HepG2 (cell line): ENCODE measurements around the gene IQSEC1. TPM values are rescaled to one million over a fixed set of nuclear protein-coding genes. Genes with fewer than 3 reads are reported as not detected.

Source experiments
- BORCS8-MEF2B ChIP-seq: sonication (generic); formaldehyde crosslinking; IDR thresholded peaks from 2 replicates; pipeline ENCODE4 v1.8.0; 2022; ENCODE audit warnings: mild to moderate bottlenecking, missing genetic modification reagents
- E2F1 ChIP-seq: sonication (generic); formaldehyde crosslinking; IDR thresholded peaks from 2 replicates; pipeline ENCODE4 v1.5.0; 2020; ENCODE audit warnings: missing genetic modification reagents
- KDM2A ChIP-seq: sonication (generic); formaldehyde crosslinking; IDR thresholded peaks from 2 replicates; pipeline ENCODE4 v1.4.0; 2020; ENCODE audit warnings: low read depth, missing genetic modification reagents, borderline replicate concordance
- STAT6 ChIP-seq: sonication (generic); formaldehyde crosslinking; IDR thresholded peaks from 2 replicates; pipeline ENCODE4 v1.4.0; 2020; ENCODE audit warnings: missing genetic modification reagents, mild to moderate bottlenecking, borderline replicate concordance
- TEAD3 ChIP-seq: optimal IDR thresholded peaks from 2 replicates; pipeline ENCODE3; 2016; ENCODE audit warnings: borderline replicate concordance
- TFE3 ChIP-seq: IDR thresholded peaks from 2 replicates; pipeline ENCODE4 v1.6.1; 2016
- TSC22D2 ChIP-seq: sonication (generic); formaldehyde crosslinking; IDR thresholded peaks from 2 replicates; pipeline ENCODE4 v1.5.1; 2020; ENCODE audit warnings: missing genetic modification reagents, mild to moderate bottlenecking, borderline replicate concordance
- ZBTB40 ChIP-seq, 2 experiments: fragments of 450-650 bp in 1 of 2; sonication (generic) in 1 of 2; formaldehyde crosslinking in 1 of 2; IDR thresholded peaks; 2 replicates each; pipeline versions ENCODE4 v1.6.1 to v1.8.0; 2016 to 2022; ENCODE audit warnings: antibody characterized with exemption in 1 of 2, mild to moderate bottlenecking in 1 of 2, missing genetic modification reagents in 1 of 2
- ZNF598 ChIP-seq: sonication (generic); formaldehyde crosslinking; IDR thresholded peaks from 2 replicates; pipeline ENCODE4 v1.5.1; 2020; ENCODE audit warnings: mild to moderate bottlenecking, missing genetic modification reagents, borderline replicate concordance
- ZNF879 ChIP-seq: sonication (generic); formaldehyde crosslinking; IDR thresholded peaks from 2 replicates; pipeline ENCODE4 v1.8.1; 2023; ENCODE audit warnings: missing genetic modification reagents
- polyA plus RNA-seq, 8 experiments: library from polyadenylated mRNA; depleted of rRNA in 3 of 8; stranded (reverse) in 7 of 8; unstranded in 1 of 8; fragments of >200 nt; fragmentation: Illumina TruSeq in 4 of 8; extraction: Trizol in 4 of 8; gene quantifications; 2 replicates each; pipeline versions ENCODE4 v1.2.1 to v1.2.3, GENCODE V29; 2011 to 2016; ENCODE audit warnings: low read depth in 4 of 8, missing spikeins in 1 of 8, mixed read lengths in 1 of 8; ENCODE audit not compliant: insufficient read depth in 1 of 8
- total RNA-seq, 5 experiments: library from RNA; depleted of rRNA; stranded (reverse); fragments of >200 nt; fragmentation: Illumina TruSeq; extraction: Trizol; gene quantifications; 2 replicates each; pipeline ENCODE4 v1.2.3, GENCODE V29; 2016; ENCODE audit warnings: low read depth in 1 of 5

Gene IQSEC1
- total and polyA plus RNA-seq, 2 of the 13 experiments (the other 11 are each of a cell fraction or from before 2014, with no cell fraction given): 17.4 to 20.2 TPM

- TF ChIP-seq STAT6 (no peak), KDM2A (CRISPR knock-in tag) (0 out of 2 replicates have a peak, but pooled peaks have one; percentile 28), ZNF879 (CRISPR knock-in tag) (no peak), ZBTB40 (IDR thresholded peaks at IDR 0.05) (no peak), ZBTB40 (CRISPR knock-in tag; IDR thresholded peaks at IDR 0.05) (0 out of 2 replicates have a peak, but pooled peaks have one; percentile 19), ZNF598 (CRISPR knock-in tag) (peak; percentile 23; the same call in 1 of the 2 replicates), TFE3 (CRISPR knock-in tag) (no peak), TEAD3 (peak; percentile 23), E2F1 (CRISPR knock-in tag) (no peak), BORCS8-MEF2B (CRISPR knock-in tag) (0 out of 2 replicates have a peak, but pooled peaks have one; percentile 23), TSC22D2 (CRISPR knock-in tag) (no peak; the same call in 1 of the 2 replicates)
These were observed 18.8 kb upstream of the IQSEC1 start (continued) for GRCh38 chr3:13091898-13092611.
